Cardiac muscle cell (in vitro differentiated cells and primary cell): ENCODE data around the gene FAXDC2. TPM values are rescaled to one million over a fixed set of nuclear protein-coding genes. Genes with fewer than 3 reads are reported as not detected.

ENCODE experiments used
- DNase-seq, 2 donors: peaks; one replicate each; pipeline versions ENCODE4 v3.0.0 to v3.0.0-alpha.2; 2010 to 2017; ENCODE audit warnings: low read depth in 1 of 2, low spot score in 1 of 2
- H3K27ac ChIP-seq: fragments of 200-600 bp; sonication (generic); 2 replicates; pipeline ENCODE4 v1.5.1; 2016
- H3K27me3 ChIP-seq: fragments of 200-600 bp; sonication (generic); 2 replicates; pipeline ENCODE4 v1.6.0; 2016; ENCODE audit warnings: control low read depth
- H3K36me3 ChIP-seq: fragments of 200-600 bp; sonication (generic); 2 replicates; pipeline ENCODE4 v1.5.1; 2016; ENCODE audit warnings: control low read depth
- H3K4me1 ChIP-seq: fragments of 200-600 bp; sonication (generic); 2 replicates; pipeline ENCODE4 v1.8.1; 2017; ENCODE audit warnings: low read depth, mild to moderate bottlenecking, mixed run types
- H3K4me3 ChIP-seq: fragments of 200-600 bp; sonication (generic); 2 replicates; pipeline ENCODE4 v1.5.1; 2016; ENCODE audit warnings: mild to moderate bottlenecking
- H3K9me3 ChIP-seq: fragments of 200-600 bp; sonication (generic); 2 replicates; pipeline ENCODE4 v1.5.1; 2017; ENCODE audit warnings: low read depth, mild to moderate bottlenecking, control low read depth
- polyA plus RNA-seq: library from polyadenylated mRNA; unstranded; fragments of >200 nt; fragmentation: Nextera tagmentation; extraction: Ambion mirVana; gene quantifications from 2 replicates; pipeline ENCODE4 v1.2.1, GENCODE V29; 2016
- total RNA-seq: library from RNA; depleted of rRNA; stranded (reverse); fragments of >200 nt; gene quantifications from 2 replicates; pipeline ENCODE4 v1.2.3, GENCODE V29; 2016
- TF ChIP-seq, protein P1 (sequence below): IDR thresholded peaks from 2 replicates; pipeline ENCODE4 v1.5.1; 2012; ENCODE audit warnings: low read depth, mild to moderate bottlenecking, low read length

Gene FAXDC2
- total and polyA plus RNA-seq, 2 experiments from 2014 or later: 25.1 to 39.4 TPM

DNA sequence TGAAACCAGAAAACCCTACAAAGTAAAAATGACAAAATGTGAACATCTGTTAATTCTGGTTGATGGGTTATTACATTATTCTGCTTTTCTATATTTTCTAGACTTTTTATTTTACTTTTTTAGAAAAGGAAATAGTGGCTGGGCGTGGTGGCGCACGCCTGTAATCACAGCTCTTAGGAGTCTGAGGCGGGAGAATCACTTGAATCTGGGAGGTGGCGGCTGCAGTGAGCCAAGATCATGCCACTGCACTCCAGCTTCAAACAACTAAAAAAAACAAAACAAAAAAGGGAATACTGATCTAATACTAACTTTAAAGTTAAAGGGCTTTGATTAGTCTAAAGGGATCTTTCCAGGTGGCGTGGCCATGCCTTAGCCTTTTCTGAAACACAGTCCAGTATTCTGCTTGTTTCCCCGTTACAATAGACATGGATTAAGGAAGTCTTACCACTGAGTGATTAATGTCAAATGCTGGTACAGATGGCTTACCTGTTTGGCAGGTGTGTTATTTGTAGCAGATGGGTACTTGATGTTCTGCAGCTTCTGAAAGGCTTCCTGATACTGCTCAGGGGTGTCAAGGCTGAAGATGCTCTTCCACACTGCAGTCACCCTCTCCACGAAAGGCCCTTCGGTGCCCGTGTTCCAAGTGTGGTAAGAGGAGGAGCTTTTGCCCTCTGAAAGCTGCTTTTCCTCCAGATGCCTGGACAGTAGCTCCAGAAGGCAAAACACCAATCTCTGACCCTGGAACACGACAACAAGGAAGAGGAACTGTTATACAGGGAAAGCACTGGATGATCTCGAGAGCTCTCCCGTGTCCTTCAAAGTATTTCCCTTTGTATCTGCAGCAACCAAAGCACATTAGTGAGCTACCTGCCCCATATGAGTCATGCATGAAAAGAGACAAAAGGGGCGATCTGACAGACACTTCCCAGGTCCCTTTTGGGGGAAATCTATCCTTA, 45.5 kb upstream of the FAXDC2 start:
- no peak for DNase-seq
- no peaks in the 10 kb centered on the region for H3K4me1 ChIP-seq
- no peak overlapping the region for H3K27ac ChIP-seq
- TF ChIP-seq, protein P1, sequence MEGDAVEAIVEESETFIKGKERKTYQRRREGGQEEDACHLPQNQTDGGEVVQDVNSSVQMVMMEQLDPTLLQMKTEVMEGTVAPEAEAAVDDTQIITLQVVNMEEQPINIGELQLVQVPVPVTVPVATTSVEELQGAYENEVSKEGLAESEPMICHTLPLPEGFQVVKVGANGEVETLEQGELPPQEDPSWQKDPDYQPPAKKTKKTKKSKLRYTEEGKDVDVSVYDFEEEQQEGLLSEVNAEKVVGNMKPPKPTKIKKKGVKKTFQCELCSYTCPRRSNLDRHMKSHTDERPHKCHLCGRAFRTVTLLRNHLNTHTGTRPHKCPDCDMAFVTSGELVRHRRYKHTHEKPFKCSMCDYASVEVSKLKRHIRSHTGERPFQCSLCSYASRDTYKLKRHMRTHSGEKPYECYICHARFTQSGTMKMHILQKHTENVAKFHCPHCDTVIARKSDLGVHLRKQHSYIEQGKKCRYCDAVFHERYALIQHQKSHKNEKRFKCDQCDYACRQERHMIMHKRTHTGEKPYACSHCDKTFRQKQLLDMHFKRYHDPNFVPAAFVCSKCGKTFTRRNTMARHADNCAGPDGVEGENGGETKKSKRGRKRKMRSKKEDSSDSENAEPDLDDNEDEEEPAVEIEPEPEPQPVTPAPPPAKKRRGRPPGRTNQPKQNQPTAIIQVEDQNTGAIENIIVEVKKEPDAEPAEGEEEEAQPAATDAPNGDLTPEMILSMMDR: no peak
- no peaks in the 10 kb centered on the region for H3K27me3 ChIP-seq
- peaks cover 43% of the 10 kb centered on the region for H3K36me3 ChIP-seq
- H3K4me3 ChIP-seq: no peak overlapping the region
- no peaks in the 10 kb centered on the region for H3K9me3 ChIP-seq

DNA sequence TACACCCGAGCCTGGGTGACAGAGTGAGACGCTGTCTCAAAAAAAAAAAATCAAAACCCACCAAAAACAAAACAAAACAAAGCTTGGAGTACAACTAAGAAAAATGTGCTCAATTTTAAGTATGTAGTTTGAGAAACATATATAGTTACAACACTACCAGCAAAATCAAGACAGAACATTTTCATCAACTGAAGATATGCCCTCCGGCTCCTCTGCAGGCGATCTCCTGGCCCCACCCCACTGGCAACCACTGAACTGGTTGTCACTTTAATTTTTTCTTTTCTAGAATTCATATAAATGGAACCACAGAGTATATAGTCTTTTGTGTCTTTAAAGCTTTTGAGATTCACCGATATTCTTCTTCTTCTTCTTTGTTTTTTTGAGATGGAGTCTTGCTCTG, 43.0 kb upstream of the FAXDC2 start:
- Histone ChIP-seq H3K27me3 (no peaks in the 10 kb centered on the region), H3K27ac (no peak overlapping the region), H3K4me1 (no peaks in the 10 kb centered on the region), H3K9me3 (no peaks in the 10 kb centered on the region), H3K4me3 (no peak overlapping the region), H3K36me3 (peaks cover 33% of the 10 kb centered on the region)
- no peak for DNase-seq
- TF ChIP-seq, protein P1: no peak

DNA sequence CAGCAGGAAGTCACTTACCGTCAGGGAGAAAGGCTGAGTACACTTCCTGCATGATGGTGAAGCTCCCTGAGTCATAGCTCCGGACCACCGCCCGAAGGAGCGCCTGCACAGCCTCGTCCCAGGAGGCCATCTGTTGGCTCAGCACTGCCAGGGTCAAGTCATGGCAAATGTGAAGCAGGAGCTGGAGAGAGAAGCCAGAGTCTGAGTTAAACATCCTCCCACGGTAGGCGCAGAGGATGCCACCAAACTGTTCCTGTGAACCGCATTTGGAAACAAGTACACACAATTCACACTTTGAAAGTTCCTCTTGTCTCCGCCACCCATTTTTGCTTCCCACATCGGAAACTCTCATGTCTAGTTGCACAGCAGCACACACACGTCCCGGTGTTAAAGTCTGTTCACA, 42.0 kb upstream of the FAXDC2 start:
- Histone ChIP-seq H3K36me3 (peaks cover 36% of the 10 kb centered on the region), H3K4me3 (no peak overlapping the region)
- TF ChIP-seq, protein P1: no peak

DNA sequence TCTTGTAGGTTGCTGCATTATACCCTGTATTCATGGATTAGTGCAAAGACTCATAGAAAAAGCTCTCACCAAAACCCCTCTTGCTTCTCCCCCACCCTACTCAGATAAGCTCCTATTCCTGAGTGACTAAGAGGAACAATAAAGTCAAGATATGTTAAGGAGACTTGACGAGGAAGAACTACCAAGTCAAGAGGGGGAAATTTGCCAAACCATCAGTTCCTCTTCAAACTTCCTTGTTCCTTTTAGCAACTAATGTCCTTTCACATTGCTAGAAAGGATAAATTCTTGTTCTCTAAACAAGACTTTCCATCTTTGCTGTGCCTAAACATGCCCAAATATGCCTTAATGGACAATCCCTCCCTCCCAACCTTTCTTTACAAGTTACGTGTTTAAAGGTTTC, 35.0 kb upstream of the FAXDC2 start:
- peaks cover 3% of the 10 kb centered on the region for H3K9me3 ChIP-seq
- TF ChIP-seq, protein P1: no peak
- no peak overlapping the region for H3K27ac ChIP-seq
- peaks cover 34% of the 10 kb centered on the region for H3K36me3 ChIP-seq
- no peaks in the 10 kb centered on the region for H3K4me1 ChIP-seq
- no peak for DNase-seq
- no peaks in the 10 kb centered on the region for H3K27me3 ChIP-seq
- H3K4me3 ChIP-seq: no peak overlapping the region

More for the DNA sequence above, 42.0 kb upstream of the FAXDC2 start:
- Histone ChIP-seq H3K9me3 (no peaks in the 10 kb centered on the region), H3K4me1 (no peaks in the 10 kb centered on the region), H3K27ac (no peak overlapping the region), H3K27me3 (no peaks in the 10 kb centered on the region)
- no peak for DNase-seq

DNA sequence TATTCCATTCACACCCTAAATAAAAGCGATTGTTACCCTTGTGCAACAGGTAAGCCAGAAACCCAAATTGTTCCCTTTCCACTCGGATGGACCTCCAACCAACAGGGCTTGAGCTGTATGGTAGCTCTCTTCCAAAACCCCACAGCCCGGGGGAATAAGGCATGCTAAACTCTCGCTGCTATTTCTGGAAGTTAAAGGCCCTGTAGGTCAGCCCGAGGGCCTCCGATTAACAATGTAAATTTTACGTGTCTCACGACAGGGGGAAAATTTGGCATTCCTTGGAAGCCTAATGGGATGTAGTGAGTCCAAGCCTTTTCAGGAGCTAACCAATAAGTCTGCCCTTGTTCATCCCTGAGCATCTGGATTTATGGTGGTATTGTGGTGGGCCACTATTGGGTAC, 34.0 kb upstream of the FAXDC2 start:
- Histone ChIP-seq H3K27me3 (no peaks in the 10 kb centered on the region), H3K9me3 (peaks cover 3% of the 10 kb centered on the region), H3K4me3 (no peak overlapping the region), H3K4me1 (no peaks in the 10 kb centered on the region), H3K27ac (no peak overlapping the region), H3K36me3 (peaks cover 28% of the 10 kb centered on the region)
- DNase-seq: no peak
- TF ChIP-seq, protein P1: no peak
